Left lobe of liver (tissue), 2 donors: ENCODE data around the gene CCL16. TPM values are rescaled to one million over a fixed set of nuclear protein-coding genes. Genes with fewer than 3 reads are reported as not detected.
A peak's percentile ranks its signal among the peaks of the same experiment; 100 is the strongest.

Experiments
- ATAC-seq: fragments of 200-7000 bp; cut with Tn5 transposase; one replicate; pipeline ENCODE4 v1.9.1; 2020; ENCODE audit warnings: mild to moderate bottlenecking, moderate library complexity
- DNase-seq: peaks from one replicate; pipeline ENCODE4 v3.0.0-alpha.2; 2020; ENCODE audit warnings: low spot score
- total RNA-seq: library from RNA; stranded (reverse); gene quantifications from one replicate; pipeline ENCODE4 v1.2.1, GENCODE V29; 2021
- donor health status: DM: no; HTN: no; CAD: no; lungs with moderate emphysema.
- donor health status: DM: no; HTN: yes; CAD: no.

CCL16 gene
- total RNA-seq, 1 donor from 2014 or later, result 31.1 TPM

DNA sequence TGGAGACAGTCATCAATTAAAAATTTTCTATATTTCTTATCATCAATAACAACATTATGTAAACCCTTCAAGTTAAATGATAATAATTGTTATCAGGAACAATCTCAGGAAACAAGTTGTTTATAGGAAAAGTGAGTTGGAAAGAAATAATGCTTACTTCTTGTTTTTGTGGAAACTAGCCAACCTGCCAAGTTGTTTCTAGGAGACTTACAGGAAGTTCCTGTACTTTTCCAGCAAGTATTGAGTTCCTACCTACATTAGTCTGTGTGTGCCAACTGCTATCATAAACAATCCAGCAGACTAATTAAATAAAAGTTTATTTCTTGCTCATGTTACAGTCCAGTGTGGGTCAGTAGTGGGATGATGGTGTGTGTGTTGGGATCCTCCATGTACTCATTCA lies 6.9 kb upstream of the CCL16 start:
- no peak for DNase-seq
- no peak for ATAC-seq

DNA sequence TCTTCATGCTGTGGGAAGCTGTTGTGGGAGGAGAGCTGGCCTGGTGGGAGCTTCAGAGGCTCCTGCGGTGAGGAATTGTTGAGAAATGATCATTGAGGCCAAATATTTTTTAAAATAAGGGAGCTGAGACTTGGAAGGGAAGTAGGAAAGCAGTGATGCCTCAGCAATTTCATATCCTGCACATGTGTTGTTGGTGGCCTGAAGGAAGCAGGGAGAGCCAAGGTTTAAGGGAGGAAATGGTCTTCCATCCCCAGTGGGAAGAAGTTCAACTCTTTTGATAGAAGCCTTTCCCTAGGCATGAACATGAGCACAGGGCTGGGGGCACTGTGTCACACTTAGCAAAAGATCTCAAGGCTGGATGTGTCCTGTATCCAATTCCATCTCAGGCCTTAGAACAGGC lies 5.3 kb upstream of the CCL16 start, which contains the start of gene CCL14:
TSS of gene CCL14 (minus strand) at position 87 of the 400 bp plus-strand sequence. CDS start at position 7, 80 bp downstream.
- no peak for DNase-seq
- ATAC-seq, result no peak

DNA sequence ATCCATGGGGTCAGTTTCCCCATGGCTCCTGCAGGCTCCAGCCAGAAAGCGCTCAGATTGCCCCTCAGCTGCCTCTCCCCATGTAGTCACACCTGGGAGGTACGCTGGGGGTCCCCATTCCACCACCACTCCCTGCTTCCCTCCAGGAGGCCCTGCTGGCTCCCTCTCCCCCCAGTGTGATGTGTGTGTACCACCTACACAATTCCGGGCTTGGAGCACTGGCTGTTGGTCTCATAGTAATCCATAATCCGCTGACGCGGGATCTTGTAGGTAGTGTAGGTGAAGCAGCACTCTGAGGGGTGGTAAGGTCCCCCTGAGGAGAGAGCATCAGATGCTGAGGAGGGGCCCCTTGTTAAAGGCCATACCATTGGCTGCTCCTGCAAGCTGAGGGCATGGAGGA lies 2.8 kb upstream of the CCL16 start:
- ATAC-seq, result no peak
- DNase-seq, result no peak

DNA sequence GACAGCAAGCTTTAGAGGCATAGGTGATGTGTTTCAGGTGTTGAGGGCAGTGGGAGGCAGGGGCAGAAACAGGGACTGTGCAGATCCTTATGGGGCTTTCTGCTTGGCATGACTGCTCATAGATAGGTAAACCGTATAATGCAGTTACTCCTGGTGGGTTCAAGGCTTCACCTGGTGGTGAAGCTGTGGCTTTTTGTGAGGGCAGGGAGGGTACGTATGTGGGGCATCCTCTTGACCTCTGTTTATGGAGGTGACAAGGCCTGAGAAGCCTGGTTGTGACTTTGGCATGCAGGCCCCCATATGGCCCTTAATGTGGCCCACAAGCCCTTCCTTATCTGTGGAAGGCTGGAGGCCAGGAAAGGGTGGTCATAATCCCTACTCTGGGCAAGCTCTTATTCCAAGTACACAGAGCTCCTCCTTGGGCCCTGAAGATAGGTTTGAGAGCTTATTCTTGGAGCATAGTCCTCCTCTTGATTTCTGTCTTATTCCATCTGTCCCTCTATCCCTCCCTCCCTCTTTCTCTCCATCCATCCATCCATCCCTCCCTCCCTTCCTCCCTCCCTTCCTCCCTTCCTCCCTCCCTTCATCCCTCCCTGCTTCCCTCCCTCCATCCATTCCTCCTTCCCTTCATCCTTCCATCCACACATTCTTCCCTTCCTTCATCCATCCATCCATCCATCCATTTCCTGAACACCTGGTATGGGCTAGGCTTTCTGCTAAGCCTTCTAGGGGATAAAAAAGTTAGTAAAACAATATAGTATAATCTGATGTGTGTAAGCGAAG lies 1.3 kb upstream of the CCL16 start:
- ATAC-seq, result no peak
- no peak for DNase-seq

DNA sequence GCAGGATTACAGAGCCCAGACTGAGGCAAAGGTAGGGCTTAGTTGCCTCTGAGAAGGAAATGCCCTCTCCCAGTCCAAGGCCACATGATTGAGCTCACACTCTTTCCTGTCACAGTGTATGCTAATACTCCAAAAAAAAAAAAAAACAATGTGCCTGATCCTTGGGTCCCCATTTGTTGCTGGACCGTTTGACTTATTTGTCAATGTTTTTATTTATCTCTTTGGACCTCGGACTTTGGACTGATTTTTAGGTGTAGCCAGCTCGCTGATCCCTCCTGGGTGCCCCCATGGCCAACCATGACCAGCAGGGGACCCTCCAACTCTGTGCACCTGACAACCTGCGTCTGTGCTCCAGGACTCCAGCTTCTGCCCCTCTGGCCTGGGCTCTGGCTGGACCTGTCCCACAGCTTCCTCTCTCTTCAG lies 622 bp upstream of the CCL16 start:
- peak; percentile 74 for ATAC-seq
- DNase-seq, result peak; percentile 88

DNA sequence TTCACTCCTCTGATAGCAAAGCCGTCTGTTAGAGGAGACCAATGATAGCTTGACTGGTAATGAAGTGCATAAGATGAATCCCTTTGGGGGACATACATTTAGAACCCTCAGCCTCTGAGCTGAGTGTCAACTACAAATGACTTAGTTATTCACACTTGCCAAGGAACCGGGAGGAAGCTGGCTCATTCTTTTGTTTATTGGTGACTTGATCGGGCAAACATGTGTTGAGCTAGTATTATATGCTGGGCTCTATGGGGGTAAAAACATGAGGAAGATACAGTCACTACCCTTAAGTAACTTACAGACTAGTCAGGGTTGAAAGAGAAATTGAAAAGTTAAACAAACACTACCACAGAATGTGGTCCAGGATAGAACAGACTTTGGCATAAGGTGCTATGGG lies 3.0 kb downstream of the CCL16 start:
- DNase-seq (no peak), ATAC-seq (no peak)

DNA sequence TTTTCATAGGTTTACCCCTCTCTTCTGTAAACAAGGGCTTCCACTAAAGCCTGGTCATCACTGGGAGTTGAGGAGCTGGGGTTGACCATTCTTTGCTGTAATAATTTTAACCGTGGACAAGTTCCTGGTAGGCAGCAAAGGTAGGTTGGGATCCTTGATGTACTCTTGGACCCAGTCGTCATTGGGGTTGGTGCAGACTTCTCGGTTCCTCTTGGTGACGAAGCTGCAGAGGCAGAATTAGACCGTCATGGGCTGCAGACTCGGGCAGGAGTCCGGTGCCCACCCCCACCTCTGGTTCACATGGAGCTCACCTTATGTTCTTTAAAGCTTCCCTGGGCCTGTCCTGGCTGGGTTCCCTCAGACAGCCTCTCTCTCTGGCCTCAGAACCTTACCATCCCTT lies 3.8 kb downstream of the CCL16 start:
- no peak for ATAC-seq

DNA sequence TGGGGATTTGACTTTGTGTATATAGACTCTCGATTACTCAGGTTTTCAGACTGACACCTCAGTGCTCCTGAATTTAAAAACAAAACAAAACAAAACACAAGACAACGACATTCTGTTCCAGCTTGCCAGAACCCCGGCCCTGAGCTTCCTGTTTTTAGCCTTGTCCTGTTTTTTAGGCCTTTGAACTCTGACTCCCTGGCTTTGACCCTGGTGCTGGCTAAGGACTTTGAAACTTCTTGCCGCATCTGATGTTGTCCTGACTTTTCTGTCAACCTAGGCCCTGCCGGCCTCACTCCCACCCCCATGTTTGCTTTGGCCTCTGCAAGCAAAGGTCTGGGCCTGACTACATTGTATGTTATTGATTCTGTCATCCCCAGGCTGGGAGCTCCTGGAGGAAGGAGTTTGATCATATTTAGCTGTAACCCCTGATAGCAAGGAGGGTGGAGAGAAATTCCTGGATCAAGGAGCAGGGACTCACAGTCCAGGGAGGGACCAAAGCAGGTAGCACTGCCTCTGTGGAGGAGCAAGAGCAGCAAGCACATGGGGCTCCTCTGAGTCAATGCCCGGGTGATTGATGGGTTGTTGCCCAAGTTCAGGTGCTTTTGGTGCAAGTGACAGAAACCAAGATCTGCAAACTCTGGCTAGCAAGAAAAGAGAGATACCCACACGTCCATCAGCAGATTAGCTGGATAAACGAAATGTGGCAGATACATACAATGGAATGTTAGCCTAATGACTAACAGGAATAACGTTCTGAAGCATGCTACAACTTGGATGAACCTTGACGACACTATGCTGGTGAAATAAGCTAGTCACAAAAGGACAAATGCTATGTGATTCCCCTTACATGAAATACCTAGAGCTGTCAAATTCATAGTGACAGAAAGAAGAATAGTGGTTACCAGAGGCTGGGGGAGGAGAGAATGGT lies 7.7 kb downstream of the CCL16 start:
- ATAC-seq (peak; percentile 71), DNase-seq (peak; percentile 94)

More for the DNA sequence above, 3.8 kb downstream of the CCL16 start:
- DNase-seq, result no peak

DNA sequence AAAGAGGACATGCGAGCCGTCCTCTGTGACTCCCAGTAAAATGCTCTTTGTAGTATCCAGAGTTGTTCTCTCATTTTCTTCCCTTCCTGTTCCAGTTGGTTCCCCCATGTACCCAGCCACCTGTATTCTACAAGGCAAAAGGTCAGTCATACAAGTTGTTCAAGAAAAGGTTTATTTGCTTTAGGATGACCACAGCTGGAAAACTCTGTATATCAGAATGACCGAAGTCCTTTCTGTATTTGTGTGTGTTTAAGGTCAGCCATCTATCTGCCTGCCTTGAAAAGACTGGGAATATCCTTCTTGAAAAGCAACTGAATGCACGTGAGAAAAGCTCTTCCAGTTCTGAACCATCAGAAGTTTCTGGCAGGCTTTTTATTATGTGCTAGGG lies 8.4 kb downstream of the CCL16 start:
- DNase-seq (no peak), ATAC-seq (no peak)

DNA sequence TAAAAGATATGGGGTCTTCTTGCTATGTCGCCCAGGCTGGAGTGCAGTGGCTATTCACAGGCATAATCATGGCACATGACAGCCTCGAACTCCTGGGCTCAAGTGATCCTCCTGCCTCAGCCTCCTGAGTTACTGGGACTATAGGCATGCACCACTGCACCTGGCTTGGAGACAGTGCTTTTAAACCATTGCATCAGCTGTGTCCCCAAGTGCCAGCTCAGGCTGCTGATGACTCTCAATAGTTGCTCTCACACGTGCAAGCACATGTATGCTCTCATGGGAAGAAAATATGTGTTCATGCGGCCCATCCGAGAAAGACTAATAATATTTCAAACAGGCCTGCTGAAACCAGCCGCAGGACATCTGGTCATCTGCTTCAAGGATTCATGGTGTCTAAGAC lies 8.8 kb downstream of the CCL16 start:
- DNase-seq (no peak), ATAC-seq (no peak)

DNA sequence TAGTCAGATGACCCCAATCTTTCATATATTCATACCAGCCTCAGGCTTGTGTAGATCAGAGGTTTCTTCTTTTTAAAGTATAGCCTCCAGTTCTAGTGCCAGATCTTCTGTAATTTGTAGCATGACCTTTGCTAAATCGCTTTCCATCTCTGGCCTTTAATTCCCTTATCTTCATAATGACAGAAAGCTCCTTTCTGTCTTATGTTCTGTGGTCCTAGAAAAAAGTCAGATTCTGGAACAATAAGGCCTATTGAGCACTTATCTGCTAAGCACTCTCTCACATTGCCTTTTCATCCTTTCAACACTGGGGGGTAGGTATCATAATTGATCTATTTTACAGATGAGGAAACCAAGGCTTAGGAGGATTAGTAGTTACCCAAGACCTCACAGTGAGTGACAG lies 9.2 kb downstream of the CCL16 start:
- no peak for ATAC-seq

DNA sequence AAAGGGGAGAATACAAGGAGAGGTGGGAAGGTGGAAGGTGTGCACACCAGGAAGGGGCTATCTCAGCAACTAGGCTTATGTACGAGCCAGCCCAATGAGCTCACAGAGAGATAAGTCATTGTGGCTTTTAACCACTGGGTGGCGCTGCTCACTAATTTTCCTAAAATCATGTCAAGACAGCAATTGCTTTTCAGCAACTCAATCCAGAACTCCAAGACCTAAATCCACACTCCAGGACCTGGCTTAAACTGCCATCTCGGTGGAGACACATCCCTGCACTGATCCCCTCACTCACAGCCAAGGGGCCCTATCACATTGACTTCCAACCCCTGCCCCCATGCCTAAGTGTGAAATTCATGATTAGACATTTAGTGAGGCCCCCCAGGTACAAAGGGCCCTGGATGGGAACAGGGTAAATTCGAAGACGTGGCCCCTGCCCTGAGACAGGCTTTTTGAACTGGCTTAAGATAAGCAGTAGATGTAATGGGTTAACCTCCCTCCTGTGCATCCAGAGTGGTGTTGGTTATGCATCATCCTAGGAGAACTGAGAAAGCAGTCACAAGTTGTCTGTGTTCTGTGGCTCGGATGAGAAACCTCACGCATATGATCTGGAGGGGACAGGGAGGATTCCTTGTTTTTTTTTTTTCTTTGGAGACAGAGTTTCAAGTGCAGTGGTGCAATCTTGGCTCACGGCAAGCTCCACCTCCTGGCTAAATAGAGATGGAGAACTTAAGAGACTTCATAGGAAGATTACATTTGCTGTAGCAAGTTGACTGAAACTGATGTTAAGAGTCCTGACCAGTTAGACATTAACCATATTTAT lies 11.5 kb downstream of the CCL16 start:
- peak; percentile 71 for ATAC-seq
- peak; percentile 85 for DNase-seq

More for the DNA sequence above, 9.2 kb downstream of the CCL16 start:
- no peak for DNase-seq

DNA sequence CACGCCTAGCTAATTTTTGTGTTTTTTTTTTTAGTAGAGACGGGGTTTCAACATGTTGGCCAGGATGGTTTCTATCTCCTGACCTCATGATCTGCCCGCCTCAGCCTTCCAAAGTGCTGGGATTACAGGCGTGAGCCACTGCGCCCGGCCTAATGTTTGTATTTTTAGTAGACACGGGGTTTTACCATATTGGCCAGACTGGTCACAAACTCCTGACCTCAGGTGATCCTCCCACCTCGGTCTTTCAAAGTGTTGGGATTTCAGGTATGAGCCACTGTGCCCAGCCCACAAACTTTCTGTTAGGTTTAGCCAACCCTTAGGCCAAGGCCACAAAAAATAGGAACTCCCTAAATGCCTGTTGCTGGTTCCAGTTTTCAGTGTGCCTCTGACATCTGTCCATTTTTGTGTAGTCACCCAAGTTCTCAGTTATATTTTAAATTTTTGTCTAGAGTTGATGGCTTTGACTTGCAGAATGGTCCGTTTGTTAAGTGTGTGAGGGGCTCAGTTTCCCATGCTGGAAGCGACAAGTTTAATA lies 12.7 kb downstream of the CCL16 start:
- DNase-seq (peak; percentile 58), ATAC-seq (peak; percentile 5)

DNA sequence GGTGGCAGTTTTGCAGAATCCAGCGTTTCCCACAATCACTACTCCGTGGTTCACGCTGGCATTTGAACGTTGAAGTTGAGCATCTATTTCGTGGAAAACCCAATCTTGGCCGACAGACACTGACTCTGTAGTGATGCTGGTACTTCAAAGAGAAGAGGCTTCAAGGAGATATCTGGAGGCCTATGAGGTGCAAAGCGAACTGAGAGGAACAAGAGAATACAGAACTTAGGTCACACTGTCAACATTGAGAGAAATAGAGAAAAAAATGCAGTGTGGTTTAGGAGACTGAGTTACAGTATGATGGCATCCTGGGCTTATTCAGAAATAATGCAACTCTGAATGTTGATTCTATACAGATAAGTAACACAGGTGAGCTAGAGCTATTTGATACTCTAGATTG lies 16.0 kb downstream of the CCL16 start:
- ATAC-seq, result no peak
- DNase-seq, result no peak

DNA sequence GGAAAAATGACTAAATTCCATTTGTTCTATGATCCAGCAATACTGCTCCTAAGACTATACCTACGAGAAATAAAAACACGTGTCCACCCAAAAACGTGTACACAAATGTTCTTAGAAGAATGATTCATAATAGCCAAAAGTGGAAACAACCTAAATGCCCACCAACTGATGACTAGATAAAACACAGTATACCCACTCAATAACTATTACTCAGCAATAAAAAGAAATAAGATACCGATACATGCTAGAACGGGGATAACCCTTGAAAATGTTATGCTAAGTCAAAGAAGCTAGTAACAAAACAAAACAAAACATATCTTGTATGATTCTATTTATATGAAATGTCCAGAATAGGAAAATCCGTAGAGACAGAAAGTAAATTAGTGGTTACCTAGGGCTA lies 17.6 kb downstream of the CCL16 start:
- ATAC-seq (no peak), DNase-seq (no peak)

DNA sequence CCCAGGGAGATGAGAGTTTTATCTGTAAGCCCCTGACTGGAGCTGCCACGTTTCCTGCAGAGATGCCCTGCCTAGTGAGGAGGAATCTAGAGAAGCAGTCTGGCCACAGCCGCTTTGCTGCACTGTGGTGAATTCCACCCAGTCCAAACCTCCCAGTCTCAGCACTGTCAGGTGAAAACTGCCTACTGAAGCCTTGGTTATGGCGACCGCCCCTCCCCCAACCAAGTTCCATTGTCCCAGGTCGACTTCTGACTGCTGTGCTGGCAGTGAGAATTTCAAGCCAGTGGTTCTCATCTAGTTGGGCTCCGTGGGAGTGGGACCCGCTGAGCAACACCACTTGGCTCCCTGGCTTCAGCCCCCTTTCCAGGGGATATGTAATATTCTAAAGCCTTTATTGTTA lies 27.6 kb downstream of the CCL16 start:
- DNase-seq (no peak), ATAC-seq (no peak)

DNA sequence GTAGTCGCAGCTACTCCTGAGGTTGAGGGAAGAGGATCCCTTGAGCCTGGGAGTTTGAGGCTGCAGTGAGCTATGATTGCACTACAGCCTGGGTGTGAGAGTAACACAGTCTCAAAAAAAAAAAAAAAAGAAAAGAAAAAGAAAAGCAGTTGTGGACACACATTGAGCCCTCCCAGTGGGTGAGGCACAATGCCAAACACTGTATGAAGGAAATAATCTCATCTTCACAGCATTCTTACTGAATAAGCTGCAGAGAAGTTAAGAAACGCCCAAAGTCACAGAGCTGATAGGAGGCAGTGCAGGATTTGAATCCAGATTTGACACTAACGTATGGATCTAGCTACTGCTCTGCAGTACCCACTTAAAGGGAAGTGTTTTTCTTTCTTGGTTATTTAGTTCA lies 31.9 kb downstream of the CCL16 start:
- DNase-seq, result no peak
- ATAC-seq, result no peak

DNA sequence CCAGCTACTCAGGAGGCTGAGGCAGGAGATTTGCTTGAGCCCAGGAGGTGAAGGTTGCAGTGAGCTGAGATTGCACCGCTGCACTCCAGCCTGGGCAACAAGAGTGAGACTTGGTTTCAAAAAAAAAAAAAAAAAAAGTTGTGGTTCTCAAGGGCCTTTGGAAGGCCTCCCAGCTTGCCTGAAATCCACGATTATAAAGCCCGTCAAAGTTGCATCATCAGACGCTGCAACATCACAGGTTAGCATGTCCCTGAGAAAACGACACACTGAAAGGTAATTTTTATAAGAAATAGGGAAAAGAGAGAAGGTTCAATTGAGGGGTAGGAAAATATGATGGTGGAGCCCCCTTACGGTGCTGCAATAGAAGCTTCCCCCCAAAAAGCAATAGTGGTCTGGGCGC lies 33.2 kb downstream of the CCL16 start:
- no peak for DNase-seq
- no peak for ATAC-seq

DNA sequence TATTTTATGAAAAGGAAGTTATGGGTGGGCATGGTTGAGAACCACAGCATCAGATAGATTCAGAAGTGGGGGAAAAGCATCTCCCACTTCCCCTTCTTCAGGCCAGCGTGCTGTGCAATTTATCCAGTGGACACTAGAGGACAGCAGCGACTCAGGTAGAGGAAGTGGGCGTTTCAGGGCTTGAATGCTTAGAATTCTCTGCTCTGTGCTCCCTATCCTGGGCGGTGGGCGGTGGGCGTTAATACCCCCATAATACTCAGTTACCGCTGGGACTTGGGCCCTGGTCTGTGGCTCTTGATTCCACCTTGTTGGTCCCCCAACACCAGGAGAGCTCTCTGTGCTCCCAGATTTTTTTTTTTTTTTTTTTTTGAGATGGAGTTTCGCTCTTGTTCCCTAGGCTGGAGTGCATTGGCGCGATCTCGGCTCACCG lies 34.1 kb downstream of the CCL16 start:
- ATAC-seq (peak; percentile 97), DNase-seq (peak; percentile 62)

DNA sequence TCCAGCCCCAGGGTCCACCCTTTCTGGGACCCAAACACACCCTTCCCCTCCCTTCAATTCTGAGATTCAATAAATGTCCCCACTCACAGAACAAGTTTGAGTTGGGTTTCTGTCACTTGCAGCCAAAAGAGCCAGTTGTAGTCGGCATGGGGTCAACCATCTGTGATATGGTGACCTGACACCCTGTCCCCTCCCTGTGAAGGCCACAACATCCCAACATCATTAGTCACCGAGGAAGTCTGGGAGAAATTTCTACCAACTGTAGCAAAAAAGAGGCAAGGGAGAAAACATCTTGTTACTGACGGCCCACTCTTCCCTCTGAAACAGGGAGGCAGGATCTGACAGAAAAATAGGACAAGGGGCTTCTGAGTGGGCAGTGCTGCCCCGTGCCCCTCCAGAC lies 37.1 kb downstream of the CCL16 start:
- no peak for ATAC-seq
- no peak for DNase-seq

DNA sequence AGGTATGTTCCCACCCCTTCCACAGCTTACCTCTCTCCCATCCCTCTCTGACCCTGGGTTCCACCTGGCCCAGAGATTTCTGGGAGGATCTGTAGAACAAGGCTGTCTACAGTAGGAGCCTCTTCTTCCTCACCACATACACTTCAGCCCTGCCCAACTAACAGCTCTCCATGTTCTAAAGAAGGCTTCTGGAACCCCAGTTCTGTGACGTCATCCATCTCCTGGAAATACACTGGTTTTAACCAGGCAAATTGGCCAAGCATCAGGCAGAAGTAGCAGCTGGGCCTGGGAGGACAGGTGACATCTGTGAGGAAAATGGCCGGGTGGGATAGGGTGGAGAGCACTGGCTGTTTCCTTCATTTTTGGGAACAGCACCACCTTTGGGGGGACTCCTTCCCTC lies 37.8 kb downstream of the CCL16 start, which contains the start of gene LYZL6:
TSS of gene LYZL6 (minus strand) at position 177 of the 400 bp plus-strand sequence. CDS start 4,357 bp downstream, outside the sequence.
- DNase-seq (no peak), ATAC-seq (no peak)
